GM21367 (cell line): ENCODE measurements around the gene FAM184A.
A peak's percentile ranks its signal among the peaks of the same experiment; 100 is the strongest.

Experiments
- ATAC-seq: cut with Tn5 transposase; IDR thresholded peaks from one replicate; pipeline ENCODE4 v1.9.1; 2021; ENCODE audit not compliant: unreplicated experiment

The FAM184A gene

DNA sequence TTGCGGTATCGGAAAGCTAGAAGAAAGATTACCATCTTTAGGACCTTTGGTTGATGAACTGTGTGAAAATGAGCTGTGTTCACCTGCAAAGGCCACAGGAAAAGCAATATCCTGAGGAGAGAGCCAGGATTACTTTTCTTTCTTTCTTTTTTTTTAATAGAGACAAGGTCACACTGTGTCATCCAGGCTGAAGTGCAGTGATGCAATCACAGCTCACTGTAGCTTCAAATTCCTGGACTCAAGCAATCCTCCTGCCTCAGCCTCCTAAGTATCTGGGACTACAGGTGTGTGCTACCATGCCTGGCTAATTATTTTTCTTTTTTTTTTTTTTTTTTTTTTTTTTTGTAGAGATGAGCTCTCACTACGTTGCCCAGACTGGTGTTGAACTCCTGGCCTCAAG is 17.2 kb downstream of the FAM184A start:
- ATAC-seq, result no peak

DNA sequence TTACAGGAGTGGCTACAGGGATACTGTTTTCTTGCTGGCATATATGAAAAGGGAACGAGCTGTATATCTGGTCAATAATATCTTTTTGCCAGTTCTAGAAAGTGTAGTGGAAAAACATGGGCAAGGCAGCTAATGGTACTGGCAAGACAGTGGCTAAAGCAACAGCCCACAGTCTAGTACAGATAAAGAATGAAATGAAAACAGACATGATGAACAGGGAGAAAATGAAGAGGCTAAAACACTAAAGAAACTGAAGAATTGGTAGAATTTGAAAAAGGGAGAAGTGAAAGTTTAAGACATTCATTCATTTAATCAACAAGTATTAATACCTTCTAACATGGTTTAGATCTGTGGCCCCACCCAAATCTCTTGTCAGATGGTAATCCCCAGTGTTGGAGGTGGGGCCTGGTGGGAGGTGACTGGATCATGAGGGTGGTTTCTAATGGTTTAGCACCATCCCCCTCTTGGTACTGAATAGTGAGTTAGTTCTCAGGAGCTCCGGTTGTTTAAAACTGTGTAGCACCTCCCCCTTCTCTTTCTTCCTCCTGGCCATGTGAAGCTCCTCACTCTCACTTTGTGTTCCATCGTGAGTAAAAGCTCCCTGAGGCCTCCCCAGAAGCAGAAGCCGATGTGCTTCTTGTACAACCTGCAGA is 18.1 kb downstream of the FAM184A start:
- no peak for ATAC-seq

DNA sequence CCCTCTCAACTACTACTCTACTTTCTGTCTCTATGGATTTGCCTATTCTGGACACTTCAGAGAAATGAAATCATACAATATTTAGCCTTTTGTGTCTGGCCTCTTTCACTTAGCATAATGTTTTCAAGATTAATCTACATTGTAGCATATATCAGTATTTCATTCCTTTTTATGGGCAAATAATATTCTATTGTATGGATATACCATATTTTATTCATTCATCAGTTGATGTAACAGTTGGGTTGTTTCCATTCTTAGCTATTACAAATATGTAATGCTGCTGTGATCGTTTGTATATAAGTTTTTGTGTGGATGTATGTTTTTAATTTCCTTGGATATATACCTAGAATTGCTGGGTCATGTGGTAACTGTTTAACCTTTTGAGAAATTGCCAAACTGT is 23.4 kb downstream of the FAM184A start:
- ATAC-seq, result no peak

DNA sequence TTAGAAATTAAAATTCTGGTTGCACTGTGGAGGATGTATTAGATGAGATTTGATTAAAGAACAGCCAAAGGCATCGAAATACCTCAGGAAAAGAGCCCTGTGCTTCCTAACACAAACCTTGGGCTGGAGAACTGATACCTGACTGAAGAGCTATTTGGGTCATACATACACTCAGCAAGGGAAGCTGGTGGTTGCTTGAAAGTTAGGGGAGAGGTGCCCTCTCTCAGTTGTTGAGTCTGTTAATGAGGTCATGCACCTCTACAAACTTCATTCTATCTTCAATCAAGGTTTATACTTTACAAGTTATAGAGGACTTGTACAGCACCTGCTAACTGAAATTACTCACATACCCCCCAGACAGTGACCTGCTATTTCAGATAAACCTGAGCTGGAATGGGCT is 25.5 kb downstream of the FAM184A start:
- no peak for ATAC-seq

DNA sequence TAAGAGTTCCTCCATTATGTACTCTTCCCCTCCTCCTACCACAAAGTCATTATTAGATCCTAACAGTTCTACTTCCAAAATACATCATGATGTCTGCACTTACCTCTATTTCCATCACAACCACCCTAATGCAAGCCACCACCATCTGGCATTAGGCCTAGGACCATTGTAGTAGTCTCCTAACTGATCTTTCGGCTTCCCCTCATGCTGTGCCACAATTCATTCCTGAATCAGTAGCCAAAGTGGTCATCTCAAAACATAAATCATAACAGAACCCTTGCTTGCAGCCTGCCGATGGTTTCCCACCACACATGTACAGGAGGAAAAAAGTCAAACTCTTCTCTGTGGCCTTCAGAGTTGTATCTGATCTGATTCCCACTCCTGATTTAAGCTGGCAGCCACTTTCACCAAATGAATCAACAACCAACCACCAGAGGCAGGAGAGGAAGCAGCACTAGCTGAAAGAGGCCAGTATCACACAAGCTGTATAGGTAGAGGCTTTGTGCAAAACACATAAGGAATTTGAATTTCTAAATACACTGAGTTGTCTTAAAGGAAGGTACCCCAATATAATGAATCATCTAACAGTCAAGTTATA is 26.1 kb downstream of the FAM184A start:
- no peak for ATAC-seq

DNA sequence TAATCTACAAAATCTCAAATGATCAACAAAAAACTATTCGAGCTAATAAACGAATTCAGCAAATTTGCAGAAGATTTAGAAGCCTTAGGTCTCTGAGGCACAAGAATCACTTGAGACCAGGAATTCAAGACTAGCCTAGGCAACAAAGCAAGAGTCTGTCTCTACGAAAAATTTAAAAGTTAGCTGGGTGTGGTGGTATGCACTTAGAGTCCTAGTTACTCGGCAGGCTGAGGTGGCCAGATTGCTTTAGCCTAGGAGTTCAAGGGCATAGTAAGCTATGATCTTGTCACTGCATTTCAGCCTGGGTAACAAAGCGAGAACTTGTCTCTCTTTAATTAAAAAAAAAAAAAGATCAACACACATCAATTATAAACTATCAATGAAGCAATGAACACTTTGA is 34.2 kb downstream of the FAM184A start:
- no peak for ATAC-seq

DNA sequence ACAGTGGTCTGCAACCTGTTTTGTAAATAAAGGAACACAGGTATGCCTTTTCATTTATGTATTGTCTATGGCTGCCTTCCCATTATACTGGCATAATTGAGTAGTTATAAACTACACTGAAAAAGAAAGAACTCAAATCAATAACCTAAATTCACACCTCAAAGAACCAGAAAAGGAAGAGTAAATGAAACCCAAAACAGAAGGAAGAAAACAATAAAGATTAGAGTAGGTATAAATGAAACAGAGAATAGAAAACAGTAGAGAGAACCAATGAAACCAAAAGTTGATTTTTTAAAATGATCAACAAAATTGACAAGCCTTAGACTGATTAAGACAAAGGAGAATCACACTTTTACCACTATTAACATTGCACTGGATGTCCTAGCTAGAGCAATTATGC is 34.7 kb downstream of the FAM184A start:
- peak; percentile 80 for ATAC-seq

DNA sequence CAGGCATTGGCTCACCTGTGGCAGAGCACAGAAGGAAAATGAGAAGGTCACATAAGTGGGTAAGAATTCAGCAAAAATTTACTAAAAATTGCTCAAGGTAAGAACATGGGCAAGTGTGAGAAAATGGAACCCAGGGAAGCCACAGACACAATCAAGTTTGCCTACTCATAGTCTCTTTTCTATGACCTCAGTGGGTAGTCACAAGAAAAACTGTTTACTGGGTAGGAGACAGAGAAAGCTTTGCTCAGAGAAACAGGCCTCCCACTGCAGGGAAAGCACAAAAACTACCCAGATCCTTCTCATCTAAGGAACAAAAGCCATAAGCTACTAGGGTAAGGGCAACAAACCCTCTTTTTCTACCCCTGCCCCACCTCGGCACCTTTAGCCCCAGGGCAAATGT is 35.2 kb downstream of the FAM184A start:
- peak; percentile 20 for ATAC-seq

DNA sequence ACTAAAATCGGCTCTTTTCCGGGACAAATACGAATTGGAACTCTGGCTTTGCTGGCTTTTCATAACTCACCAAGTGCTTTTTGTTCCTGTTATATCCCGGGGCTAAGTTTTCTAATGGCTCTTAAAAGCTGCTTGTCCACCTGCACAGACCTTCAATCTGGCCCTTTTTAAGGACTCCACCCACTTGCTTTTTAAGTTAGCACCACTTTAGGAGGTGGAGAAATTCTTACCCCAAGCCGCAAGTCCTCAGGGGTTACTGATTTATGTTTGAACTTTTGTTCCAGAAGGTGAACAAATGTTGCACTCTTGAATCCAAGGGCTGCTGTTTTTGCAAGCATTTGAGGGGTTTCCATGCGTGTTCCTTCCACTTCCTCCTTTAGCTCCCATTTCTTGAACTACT is 37.8 kb downstream of the FAM184A start:
- ATAC-seq, result no peak

DNA sequence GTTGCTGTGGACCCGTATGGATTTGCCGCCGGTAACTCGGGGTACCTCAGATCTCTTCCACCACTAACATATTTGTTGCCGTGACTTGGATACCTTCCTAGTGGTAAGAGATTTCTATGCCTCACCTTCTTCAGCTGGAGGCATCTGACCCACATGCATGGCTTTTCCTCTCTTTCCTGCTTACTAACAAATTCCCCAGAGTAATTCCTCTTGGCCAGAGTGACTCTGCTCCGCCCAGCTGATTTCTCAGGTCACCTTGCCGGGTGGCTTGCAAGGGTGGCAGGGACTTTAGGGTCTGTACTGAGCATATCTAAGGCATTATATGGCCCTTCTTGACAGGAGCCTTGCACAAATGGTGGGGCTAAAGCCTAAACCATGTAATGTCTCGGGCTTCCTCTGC is 38.2 kb downstream of the FAM184A start:
- no peak for ATAC-seq

DNA sequence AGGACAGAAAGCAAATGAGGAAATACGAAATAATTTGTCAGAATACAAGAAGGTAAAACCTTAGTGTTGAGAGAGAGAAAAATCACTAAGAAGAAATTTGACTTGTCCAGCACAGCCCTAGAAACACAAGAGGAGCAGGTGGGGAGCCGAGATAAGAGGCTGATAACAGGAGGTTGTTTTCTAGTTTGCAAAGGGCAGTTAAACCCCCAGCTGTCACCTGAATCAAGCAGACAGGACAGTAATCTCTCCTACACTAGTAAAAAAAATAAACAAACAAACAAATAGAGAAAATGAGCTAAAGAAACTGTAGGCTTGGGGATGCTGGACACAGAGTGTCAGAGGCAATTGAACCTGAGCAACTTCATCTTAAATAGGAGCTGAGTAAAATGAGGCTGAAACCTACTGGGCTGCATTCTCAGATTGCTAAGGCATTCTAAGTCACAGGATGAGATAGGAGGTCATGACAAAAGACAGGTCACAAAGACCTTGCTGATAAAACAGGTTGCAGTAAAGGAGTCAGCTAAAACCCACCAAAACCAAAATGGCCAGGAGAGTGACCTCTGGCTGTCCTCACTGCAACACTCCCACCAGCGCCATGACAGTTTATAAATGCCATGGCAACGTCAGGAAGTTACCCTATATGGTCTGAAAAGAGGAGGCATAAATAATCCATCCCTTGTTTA is 40.4 kb downstream of the FAM184A start:
- no peak for ATAC-seq

DNA sequence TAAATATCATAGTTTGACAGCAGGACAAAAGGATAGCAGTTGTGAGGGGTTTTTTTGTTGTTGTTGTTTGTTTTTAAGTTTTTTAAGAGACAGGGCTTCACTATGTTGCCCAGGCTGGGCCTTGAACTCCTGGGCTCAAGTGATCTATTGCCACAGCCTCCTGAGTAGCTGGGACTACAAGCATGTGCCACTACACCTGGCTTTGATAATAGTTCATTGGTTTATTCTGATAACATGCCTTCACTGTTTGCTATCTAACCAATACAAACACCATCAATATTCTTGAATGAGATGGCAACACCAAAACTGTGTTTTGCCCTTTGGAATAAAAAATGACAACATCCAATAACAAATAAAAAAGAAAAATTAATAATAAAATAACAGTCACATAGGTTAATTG is 41.2 kb downstream of the FAM184A start:
- ATAC-seq, result no peak

DNA sequence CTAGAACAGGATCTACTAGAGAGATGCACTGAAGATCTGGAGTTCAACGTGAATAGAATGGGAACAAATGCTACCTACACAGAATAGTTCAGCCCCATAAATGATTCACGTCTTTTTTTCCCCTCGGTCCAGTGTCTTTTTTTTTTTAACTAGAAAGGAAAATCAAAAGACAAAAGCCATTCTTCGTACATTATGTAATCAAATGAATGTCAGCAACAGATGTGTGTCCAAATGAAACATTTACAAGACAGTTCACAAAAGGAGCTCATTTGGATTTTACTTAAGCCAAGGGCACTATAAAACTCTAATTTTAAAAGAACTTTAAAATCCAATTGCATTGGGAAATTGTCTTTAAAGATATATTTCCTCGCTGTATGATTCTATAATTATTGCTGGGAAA is 42.4 kb downstream of the FAM184A start:
- no peak for ATAC-seq

DNA sequence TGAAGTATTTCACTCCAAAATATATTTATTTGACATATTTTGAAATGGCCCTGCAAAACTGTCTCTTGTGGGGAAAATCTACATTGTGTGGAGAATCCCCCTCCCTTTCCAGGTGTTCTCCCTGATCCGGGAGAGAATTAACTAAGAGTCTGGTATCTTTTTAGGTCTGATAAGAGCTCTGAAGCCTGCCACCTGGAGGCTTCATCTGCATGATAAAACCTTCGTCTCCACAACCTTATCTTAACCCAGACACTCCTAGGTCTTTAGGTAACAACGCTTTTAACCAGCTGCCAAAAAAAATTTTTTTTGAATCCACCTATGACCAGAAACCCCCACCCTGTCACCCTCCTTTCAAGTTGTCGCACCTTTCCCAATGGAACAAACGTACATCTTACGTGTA is 43.0 kb downstream of the FAM184A start:
- ATAC-seq, result no peak

DNA sequence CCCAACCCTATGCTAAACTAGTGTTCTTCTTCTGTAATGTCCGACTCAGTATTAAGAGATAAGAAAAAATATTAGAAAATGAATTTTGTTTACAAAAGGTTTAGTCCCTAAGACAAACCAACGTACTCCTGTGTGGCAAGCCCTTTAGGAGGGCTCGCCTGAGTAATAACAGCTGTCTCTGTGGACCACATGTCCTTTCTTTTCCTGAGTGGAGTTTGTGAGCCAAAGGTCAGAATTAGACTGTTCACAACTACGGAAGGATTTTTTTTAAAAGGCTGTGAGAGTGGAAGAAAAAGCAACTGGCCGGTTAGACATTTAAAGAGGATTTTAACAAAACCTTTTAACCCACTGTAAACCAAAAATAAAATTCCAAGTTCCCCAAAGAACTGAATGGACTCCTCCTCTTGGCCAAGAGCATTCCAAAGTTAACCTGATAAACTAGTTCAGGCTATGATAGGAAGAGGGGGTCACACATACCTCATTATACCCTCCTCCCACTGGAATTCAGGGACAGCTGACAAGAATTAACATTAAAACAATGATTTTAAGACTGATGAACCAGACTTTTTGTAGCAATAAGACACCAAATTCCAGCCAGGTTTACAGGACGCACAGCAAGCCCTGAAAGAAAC is 43.5 kb downstream of the FAM184A start:
- no peak for ATAC-seq

DNA sequence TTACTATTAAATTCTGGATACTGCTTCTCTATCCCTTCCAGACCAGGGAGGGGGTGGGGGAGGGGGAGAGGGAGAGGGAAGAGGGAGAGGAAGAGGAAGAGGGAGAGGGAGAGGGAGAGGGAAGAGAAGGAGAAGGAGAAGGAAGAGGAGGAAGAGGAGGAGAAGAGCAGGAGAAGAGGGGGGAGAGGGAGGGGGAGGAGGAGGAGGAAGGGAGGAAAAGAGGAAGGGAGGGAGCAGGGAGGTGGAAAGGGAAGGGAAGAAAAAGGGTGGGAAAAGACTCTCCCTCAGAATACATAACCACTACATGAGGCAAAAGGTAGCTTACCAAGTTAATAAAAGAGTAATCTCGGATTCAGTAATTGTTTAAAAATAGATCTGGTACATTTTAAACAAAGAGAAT is 46.0 kb downstream of the FAM184A start:
- ATAC-seq, result no peak

DNA sequence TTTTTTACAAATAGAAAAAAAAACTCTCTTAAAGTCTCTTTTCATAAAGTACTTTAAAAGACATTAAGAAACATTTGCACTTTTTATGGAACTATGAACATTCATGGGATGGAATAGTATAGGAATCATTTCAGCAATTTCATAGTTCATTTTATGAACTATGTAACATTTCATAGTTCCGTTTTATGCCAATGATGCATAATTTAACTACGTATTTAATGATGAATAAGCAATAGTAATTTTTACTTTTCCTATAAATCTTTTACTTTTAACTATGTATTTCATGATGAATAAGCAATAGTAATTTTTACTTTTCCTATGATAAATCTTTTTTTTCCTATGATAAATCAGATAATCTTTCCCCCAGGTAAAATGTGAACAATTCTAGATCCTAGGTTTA is 47.7 kb downstream of the FAM184A start:
- no peak for ATAC-seq

DNA sequence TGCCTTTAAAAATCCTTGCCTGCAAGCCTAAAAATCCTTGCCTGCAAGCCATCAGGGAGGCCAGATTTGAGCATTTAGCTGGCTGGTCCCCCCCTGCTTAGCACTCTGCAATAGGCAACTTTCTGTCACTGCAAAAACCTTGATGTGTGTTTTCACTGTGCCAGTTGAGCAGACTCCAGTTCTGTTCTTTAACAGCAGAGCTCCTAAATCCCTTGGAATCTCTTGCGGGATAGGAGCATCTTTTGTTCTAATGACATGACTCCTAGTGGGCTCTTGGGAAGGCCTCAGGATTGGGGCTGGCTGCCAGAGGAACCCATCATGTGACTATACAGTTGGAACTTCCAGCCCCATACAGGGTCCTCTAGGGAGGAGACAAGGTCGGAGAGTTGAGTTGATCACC is 50.4 kb downstream of the FAM184A start:
- no peak for ATAC-seq

DNA sequence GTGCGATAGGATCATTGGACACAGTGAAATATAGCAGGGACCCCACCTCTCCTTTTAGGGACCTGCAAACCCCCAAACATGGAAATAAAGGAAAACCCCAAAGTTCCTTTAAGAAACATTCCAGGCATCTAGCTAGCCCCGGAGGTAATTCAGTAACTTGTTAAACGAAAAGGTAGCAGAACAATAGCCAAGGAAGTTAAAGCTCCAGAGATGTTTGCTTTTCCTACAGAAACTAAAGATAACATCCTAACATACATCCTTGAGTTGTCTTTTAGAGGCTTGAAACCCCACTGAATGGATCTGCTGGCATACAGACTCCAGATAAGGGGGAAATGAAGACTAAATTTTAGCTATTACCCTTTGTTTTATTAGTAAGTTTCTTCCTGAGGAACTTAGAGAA is 51.0 kb downstream of the FAM184A start:
- no peak for ATAC-seq

DNA sequence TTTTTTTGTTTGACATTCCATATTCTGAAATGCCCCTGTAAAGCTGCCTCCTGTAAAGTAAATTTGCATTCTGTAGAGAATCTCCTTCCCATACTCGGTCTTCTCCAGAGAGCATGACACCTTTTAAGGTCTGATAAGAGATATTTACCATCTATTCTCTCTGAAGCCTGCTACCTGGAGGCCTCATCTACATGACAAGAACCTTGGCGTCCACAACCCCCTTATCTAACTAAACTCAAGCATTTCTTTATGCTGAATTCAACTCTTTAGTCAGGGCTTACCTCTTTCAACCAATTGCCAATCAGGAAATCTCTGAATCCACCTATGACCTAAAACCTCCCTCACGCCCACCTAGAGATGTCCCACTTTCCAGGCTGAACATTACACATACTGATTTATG is 51.6 kb downstream of the FAM184A start:
- ATAC-seq, result no peak

DNA sequence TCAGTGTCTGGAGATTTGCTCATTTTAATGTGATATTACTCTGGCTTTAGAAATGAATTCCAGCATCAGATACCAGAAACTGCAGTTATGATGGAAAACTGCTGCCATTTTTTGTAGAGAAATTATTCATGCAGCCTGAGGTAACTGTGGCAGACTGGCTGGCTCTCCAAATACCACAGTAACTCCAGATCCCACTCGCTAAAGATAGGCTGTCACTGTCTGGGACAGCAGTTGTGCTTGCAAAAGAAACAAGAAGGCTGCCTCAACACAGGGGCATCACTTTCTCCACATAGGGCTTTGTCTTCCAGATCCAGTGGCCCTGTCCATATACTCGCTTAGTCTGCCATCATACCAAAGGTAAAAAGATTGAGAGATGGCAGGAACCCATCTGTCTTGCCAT is 52.7 kb downstream of the FAM184A start:
- no peak for ATAC-seq

DNA sequence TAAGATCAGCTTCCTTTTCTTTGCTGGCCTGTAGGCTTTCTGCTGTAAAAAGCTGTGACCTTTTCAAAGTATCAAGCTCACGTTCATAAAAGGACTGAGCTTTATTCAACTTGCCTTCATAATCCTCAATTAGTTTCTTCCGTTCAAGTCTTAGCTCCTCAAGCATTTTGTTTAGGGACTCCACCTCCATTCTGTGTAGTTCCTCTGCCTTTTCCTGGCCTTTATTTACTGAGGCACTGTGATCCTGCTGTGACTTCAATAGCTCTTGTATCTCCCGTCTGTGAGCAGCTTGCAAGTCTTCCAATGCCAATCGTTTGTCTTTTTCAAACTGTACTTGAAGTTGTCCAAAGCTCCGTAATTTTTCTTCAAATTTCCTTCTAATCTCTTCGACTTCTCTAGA is 54.4 kb downstream of the FAM184A start:
- ATAC-seq, result no peak
